Measurements from ENCODE around the gene CLECL1. TPM values are rescaled to one million over a fixed set of nuclear protein-coding genes. Genes with fewer than 3 reads are reported as not detected.

Gene CLECL1
- total and polyA plus RNA-seq, 9 of the 15 experiments (the other 6 are each of a cell fraction or from before 2014, with no cell fraction given): 0.13 to 0.25 TPM; not detected in 7

DNA sequence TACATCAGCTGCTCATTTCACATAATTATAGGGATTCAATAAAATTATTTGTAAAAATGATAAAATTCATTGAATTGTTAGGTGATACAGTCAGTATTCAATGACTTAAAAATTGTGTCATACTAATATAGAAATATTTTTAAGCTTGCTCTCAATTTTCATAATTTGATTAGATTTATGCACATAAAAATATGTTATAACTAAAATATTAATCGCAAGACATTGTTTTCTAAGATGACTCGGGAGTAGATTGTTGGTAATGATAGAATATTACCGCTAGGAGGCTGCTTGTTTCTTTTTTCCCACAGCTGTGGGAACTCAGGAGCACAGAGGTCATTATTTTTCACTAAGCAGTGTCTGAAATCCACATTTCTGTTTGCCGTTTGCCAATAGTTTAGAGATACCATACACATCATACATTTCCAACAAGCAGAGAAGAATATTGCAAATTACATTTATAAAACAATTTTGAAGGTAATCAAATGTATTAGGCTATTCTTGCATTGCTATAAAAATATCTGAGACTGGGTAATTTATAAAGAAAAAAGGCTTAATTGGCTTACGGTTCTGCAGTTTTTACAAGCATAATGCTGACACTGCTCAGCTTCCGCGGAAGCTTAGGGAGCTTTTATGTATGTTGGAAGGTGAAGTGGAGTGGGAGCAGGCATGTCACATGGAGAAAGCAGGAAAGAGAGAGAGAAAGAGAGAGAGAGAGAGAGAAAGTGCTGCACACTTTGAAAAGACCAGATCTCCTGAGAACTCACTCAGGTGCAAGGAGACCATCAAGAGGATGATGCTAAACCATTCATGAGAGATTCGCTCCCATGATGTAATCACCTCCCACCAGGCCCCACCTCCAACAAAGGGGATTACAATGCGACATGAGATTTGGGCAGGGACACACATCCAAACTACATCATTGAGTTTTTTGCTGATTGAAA, 18.6 kb upstream of the CLECL1 start (continued):
- TF ChIP-seq ELF4 (CRISPR knock-in tag; IDR thresholded peaks at IDR 0.05): peak; percentile 82
- TF ChIP-seq ARHGAP35 (IDR thresholded peaks at IDR 0.05; ENCODE audit: partially characterized antibody): no peak
- 0 out of 2 replicates have a peak, but pooled peaks have one; percentile 54 for TF ChIP-seq DLX4 (CRISPR knock-in tag; IDR thresholded peaks at IDR 0.05)
- no peak for TF ChIP-seq SPI1 (IDR thresholded peaks at IDR 0.05; ENCODE audit: borderline replicate concordance, low read depth, low read length)
- TF ChIP-seq WHSC1 (IDR thresholded peaks at IDR 0.05; ENCODE audit: low read length): no peak
- peak; percentile 98 for TF ChIP-seq POLR2B (IDR thresholded peaks at IDR 0.05; ENCODE audit: low read depth, partially characterized antibody)
- no peak for TF ChIP-seq MITF (IDR thresholded peaks at IDR 0.05)
- TF ChIP-seq ZNF561 (CRISPR knock-in tag; conservative IDR thresholded peaks at IDR 0.05): peak; percentile 6; the same call in 1 of the 2 replicates
- TF ChIP-seq GABPA (tag; conservative IDR thresholded peaks at IDR 0.05; ENCODE audit: low read depth): 0 out of 2 replicates have a peak, but pooled peaks have one; percentile 16
- peak; percentile 81; the same call in 1 of the 2 replicates for TF ChIP-seq ZNF253 (CRISPR knock-in tag; conservative IDR thresholded peaks at IDR 0.05)
- TF ChIP-seq ZKSCAN3 (CRISPR knock-in tag; IDR thresholded peaks at IDR 0.05): no peak
- TF ChIP-seq NONO (IDR thresholded peaks at IDR 0.05; ENCODE audit: low read depth in 2 of 2, low read length in 1 of 2): no peak
- no peak for TF ChIP-seq ZNF512 (tag; IDR thresholded peaks at IDR 0.05)
- TF ChIP-seq SUPT5H (IDR thresholded peaks at IDR 0.05): peak; percentile 93
- TF ChIP-seq SMAD1 (IDR thresholded peaks at IDR 0.05; ENCODE audit: low read depth, low read length, partially characterized antibody): no peak
- TF ChIP-seq MIER1 (IDR thresholded peaks at IDR 0.05; ENCODE audit: low read depth): no peak
- no peak for TF ChIP-seq NR2C2 (CRISPR knock-in tag; IDR thresholded peaks at IDR 0.05)
- TF ChIP-seq NR2C2 (tag; IDR thresholded peaks at IDR 0.05): peak; percentile 49; the same call in 1 of the 2 replicates
- no peak for TF ChIP-seq ZZZ3 (IDR thresholded peaks at IDR 0.05)
- peak; percentile 70 for TF ChIP-seq CTBP1 (IDR thresholded peaks at IDR 0.05; ENCODE audit: borderline replicate concordance)
- TF ChIP-seq ZNF24 (IDR thresholded peaks at IDR 0.05): peak; percentile 35; the same call in 1 of the 2 replicates
- TF ChIP-seq TCF3 (CRISPR knock-in tag; IDR thresholded peaks at IDR 0.05): no peak
- no peak for TF ChIP-seq ZNF311 (CRISPR knock-in tag; IDR thresholded peaks at IDR 0.05)
- TF ChIP-seq MAFF (IDR thresholded peaks at IDR 0.05; ENCODE audit: low read length): no peak
- no peak for TF ChIP-seq ZBTB5 (IDR thresholded peaks at IDR 0.05)
